ENCODE results near the gene ADARB1.
A peak's percentile ranks its signal among the peaks of the same experiment; 100 is the strongest.
"Not testable (repeated sequence)": the region's sequence is repeated elsewhere in the genome, so short reads cannot be mapped to it uniquely, and the experiment has no call there.

ADARB1 gene

GRCh38 chr21:45131537-45131999, 57.2 kb downstream of the ADARB1 start:
- DNase-seq (ENCODE audit: insufficient read length, low spot score) = no peak
- no peak for FAIRE-seq

GRCh38 chr21:45132841-45133573, 58.6 kb downstream of the ADARB1 start:
- FAIRE-seq = no peak
- DNase-seq (ENCODE audit: insufficient read length, low spot score) = no peak

GRCh38 chr21:45133574-45134278, 59.3 kb downstream of the ADARB1 start:
- not testable (repeated sequence) for DNase-seq (ENCODE audit: insufficient read length, low spot score); FAIRE-seq

- DNase-seq (ENCODE audit: insufficient read length, low spot score) (no peak), FAIRE-seq (no peak)
Measured at GRCh38 chr21:45134279-45135076, 60.1 kb downstream of the ADARB1 start.

GRCh38 chr21:45135122-45135521, 60.7 kb downstream of the ADARB1 start:
- no peak for DNase-seq (ENCODE audit: insufficient read length, low spot score)
- no peak for FAIRE-seq

- DNase-seq (ENCODE audit: insufficient read length, low spot score) (no peak), FAIRE-seq (no peak)
Measured at GRCh38 chr21:45135868-45136267, 61.5 kb downstream of the ADARB1 start.

GRCh38 chr21:45136500-45136899, 62.1 kb downstream of the ADARB1 start:
- DNase-seq (ENCODE audit: insufficient read length, low spot score) (no peak), FAIRE-seq (no peak)

- FAIRE-seq (no peak), DNase-seq (ENCODE audit: insufficient read length, low spot score) (peak; percentile 89)
Measured at GRCh38 chr21:45136927-45137611, 62.7 kb downstream of the ADARB1 start.

- FAIRE-seq = no peak
Measured at GRCh38 chr21:45137612-45137937, 63.2 kb downstream of the ADARB1 start.

GRCh38 chr21:45138199-45139002, 64.0 kb downstream of the ADARB1 start:
- peak; percentile 46 for DNase-seq (ENCODE audit: insufficient read length, low spot score)
- no peak for FAIRE-seq

More at GRCh38 chr21:45137612-45137937, 63.2 kb downstream of the ADARB1 start:
- no peak for DNase-seq (ENCODE audit: insufficient read length, low spot score)

- FAIRE-seq; DNase-seq (ENCODE audit: insufficient read length, low spot score): not testable (repeated sequence)
Measured at GRCh38 chr21:45139003-45139360, 64.6 kb downstream of the ADARB1 start.

- no peak for DNase-seq (ENCODE audit: insufficient read length, low spot score)
- FAIRE-seq = no peak
Measured at GRCh38 chr21:45139473-45139872, 65.1 kb downstream of the ADARB1 start.

GRCh38 chr21:45140346-45140940, 66.1 kb downstream of the ADARB1 start:
- FAIRE-seq = peak; percentile 81
- peak; percentile 86 for DNase-seq (ENCODE audit: insufficient read length, low spot score)

GRCh38 chr21:45140944-45141343, 66.6 kb downstream of the ADARB1 start:
- FAIRE-seq; DNase-seq (ENCODE audit: insufficient read length, low spot score): not testable (repeated sequence)

- DNase-seq (ENCODE audit: insufficient read length, low spot score) = no peak
- FAIRE-seq = no peak
Measured at GRCh38 chr21:45141507-45141906, 67.1 kb downstream of the ADARB1 start.

GRCh38 chr21:45142469-45143308, 68.3 kb downstream of the ADARB1 start:
- peak; percentile 36 for DNase-seq (ENCODE audit: insufficient read length, low spot score)
- FAIRE-seq = no peak

- no peak for FAIRE-seq
- DNase-seq (ENCODE audit: insufficient read length, low spot score) = no peak
Measured at GRCh38 chr21:45143855-45144254, 69.5 kb downstream of the ADARB1 start.

GRCh38 chr21:45145146-45145545, 70.8 kb downstream of the ADARB1 start:
- FAIRE-seq = no peak
- DNase-seq (ENCODE audit: insufficient read length, low spot score) = no peak

- DNase-seq (ENCODE audit: insufficient read length, low spot score); FAIRE-seq: not testable (repeated sequence)
Measured at GRCh38 chr21:45145846-45146245, 71.5 kb downstream of the ADARB1 start.

Measured in HTR-8/SVneo (cell line).